Measurements from ENCODE around the gene RHOC.

The RHOC gene

DNA sequence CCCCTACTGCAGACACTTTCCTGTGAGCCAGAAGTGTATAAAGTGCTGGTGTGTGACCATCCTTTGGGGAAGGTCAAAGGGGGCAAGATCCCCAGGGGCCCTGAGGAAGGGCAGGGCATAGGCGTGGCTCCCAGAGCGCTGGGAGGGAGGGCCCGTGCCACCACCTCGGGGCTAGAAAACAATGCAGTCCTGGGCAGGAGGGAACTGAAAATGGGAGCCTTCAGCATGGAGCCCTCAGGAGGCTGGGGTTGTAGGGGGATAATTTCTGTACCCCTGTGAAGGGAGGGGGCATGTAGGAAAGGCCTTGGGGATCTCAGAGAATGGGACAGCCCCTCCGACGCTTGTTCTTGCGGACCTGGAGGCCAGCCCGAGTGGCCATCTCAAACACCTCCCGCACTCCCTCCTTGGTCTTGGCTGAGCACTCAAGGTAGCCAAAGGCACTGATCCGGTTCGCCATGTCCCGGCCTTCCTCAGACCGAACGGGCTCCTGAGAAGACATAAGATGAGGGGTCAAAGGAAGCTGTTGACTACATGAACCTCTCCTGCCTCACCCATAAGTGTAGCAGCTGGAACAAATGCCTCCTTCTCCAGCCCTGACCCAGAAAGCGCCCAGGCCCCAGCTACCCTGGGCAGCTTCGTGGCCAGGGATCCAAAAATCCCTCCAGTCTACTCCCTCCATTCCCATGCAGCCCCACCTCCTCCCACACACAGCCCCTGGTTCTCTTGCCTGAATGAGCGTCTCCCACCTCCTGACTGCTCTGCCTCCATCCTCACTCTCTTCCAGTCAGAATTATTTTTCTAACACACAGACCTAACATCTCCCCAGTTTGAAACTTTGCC, 5.5 kb downstream of the RHOC start:
- DNase-seq (ENCODE audit: low spot score), result no peak

GRCh38 chr1:112700290-112701226, 6.4 kb downstream of the RHOC start:
- no peak for DNase-seq (ENCODE audit: low spot score)

GRCh38 chr1:112699425-112700144, 7.3 kb downstream of the RHOC start:
- no peak for DNase-seq (ENCODE audit: low spot score)

GRCh38 chr1:112698366-112699310, 8.3 kb downstream of the RHOC start:
- no peak for DNase-seq (ENCODE audit: low spot score)

DNA sequence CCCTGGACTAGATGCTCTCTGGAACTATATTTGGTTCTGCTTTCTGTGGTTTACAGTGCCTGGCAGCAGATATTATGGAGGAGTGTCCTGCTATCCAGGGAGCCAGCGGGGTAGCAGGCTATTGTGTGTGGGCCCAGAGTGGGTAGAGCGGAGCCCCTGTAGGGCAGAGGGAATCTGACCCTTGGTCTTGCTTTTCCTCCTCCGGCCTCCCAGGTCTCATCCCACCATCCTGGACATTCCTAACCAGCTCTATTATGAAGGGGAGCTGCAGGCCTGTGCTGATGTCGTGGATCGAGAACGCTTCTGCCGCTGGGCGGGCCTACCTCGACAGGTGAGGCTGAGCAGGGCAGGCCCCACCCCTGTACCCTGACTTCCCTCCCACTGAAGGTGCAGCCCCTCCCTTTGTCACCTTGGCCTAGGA, 9.1 kb downstream of the RHOC start:
- DNase-seq (ENCODE audit: low spot score), result no peak

GRCh38 chr1:112696578-112697314, 10.2 kb downstream of the RHOC start:
- peak; percentile 34 for DNase-seq (ENCODE audit: low spot score)

DNA sequence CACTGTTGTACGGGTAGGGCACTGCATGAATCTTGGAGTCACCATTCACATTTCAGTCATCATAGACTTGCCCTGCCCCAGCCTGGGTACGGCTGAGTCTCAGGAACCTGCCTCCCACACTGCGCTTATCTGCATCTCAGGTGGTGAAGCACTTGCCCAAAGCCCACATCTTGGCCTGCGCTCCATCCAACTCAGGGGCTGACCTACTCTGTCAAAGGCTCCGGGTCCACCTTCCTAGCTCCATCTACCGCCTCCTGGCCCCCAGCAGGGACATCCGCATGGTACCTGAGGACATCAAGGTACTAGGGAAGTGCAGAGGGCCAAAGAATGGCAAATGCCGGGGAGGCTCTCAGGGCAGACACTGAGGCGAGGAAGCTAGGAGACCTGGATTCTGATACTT, 11.7 kb downstream of the RHOC start:
- DNase-seq (ENCODE audit: low spot score), result no peak

DNA sequence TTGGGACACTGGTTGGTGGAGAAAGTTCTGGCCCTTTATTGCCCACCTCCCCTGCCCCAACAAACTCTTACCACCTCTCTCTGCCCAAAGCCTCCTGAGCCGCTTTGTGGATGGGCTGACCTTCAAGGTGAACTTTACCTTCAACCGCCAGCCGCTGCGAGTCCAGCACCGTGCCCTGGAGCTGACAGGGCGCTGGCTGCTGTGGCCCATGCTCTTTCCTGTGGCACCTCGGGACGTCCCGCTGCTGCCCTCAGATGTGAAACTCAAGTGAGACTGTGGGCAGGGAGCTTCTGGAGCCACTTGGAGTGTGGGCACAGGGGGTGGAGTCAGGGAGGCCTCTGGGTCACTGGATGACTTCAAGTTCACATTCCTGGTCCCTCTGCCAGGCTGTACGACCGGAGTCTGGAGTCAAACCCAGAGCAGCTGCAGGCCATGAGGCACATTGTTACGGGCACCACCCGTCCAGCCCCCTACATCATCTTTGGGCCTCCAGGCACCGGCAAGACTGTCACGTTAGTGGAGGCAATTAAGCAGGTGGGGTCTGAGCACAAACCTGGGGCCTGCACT, 12.5 kb downstream of the RHOC start:
- no peak for DNase-seq (ENCODE audit: low spot score)

GRCh38 chr1:112693821-112694220, 13.1 kb downstream of the RHOC start:
- DNase-seq (ENCODE audit: low spot score), result no peak

DNA sequence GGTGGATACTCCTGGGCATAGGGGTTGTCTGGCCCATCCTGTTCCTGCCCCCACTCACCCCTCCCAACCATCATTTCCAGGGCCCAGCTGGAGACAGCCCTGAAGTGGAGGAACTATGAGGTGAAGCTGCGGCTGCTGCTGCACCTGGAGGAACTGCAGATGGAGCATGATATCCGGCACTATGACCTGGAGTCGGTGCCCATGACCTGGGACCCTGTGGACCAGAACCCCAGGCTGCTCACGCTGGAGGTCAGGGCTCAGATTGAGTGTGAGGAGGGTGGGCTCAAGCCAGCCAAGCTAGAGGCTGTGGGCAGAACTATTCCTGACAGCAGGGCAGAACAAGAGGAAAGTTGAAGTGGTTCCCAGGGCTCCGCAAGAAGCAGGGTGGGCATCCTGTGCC, 14.2 kb downstream of the RHOC start:
- no peak for DNase-seq (ENCODE audit: low spot score)

- DNase-seq (ENCODE audit: low spot score), result no peak
These were observed 17.1 kb downstream of the RHOC start for GRCh38 chr1:112689842-112690237.

GRCh38 chr1:112689196-112689841, 17.6 kb downstream of the RHOC start:
- no peak for DNase-seq (ENCODE audit: low spot score)

GRCh38 chr1:112688781-112689193, 18.1 kb downstream of the RHOC start:
- peak; percentile 36 for DNase-seq (ENCODE audit: low spot score)

DNA sequence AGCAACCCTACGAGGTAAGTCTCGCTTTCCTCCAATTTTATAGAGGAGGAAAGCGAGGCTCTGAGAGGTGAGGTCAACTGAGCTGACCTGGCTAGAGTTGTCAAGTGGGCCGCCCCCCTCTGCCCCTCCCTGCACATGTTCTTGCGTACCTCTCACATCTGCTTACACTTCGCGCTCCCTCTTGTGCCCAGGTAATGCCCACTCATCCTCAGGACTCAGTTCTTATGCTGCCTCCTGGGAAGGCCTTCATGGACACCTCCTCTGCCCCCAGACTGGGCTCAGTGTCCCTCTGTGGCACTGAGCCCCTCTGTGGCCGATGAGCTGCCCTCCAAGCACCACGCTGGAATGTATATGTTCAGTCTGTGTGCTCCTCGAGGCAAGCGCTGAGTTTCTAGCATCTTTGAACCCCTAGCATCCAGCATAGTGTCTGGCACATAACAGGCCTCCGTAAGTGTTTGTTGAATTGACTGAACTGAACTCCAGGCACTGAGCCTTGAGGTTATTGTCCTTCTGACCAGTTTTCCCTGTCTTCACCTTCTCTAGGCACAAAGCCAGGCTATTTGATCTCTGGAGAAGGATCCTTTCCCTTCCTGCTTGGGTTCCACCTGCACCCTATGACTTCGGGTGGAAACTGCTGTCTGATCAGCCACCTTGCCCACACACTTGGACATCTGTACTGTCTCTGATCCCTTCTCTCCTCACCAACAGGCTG, 19.0 kb downstream of the RHOC start:
- DNase-seq (ENCODE audit: low spot score), result no peak

- no peak for DNase-seq (ENCODE audit: low spot score)
These were observed 19.6 kb downstream of the RHOC start for GRCh38 chr1:112687361-112687760.

GRCh38 chr1:112686835-112687234, 20.1 kb downstream of the RHOC start:
- no peak for DNase-seq (ENCODE audit: low spot score)

- no peak for DNase-seq (ENCODE audit: low spot score)
These were observed 20.5 kb downstream of the RHOC start for GRCh38 chr1:112686417-112686816.

GRCh38 chr1:112685913-112686312, 21.0 kb downstream of the RHOC start:
- no peak for DNase-seq (ENCODE audit: low spot score)

DNA sequence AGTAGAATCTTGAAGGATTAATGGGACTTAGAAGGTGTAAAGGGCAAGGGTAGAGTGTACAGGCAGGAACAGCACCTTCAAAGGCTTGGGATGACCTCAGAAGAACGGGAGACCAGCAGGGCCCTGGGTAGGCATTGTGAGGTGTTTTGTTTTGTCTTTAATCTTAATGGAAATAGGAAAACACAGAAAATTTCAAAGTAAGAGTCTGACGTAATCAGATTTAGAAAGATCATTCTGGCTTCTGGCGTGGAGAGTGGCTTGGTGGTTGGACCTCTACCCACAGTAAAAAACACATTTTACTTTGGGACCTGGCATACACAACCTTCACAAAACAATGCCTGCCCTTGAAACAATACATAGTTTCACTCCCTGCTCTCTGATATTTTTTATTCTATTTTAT, 28.3 kb downstream of the RHOC start:
- DNase-seq (ENCODE audit: low spot score), result no peak
